Coronary artery (tissue), 2 donors: ENCODE measurements around the gene TFAP2B.

Source experiments
- DNase-seq: peaks from one replicate; pipeline ENCODE4 v3.0.0-alpha.2; 2017; ENCODE audit warnings: low spot score
- H3K27ac ChIP-seq, 2 donors: fragments of 200-600 bp; sonication (generic); one replicate each; pipeline ENCODE4 v1.5.1; 2016 to 2019
- H3K4me3 ChIP-seq: fragments of 200-600 bp; sonication (generic); 2 replicates; pipeline ENCODE4 v1.5.1; 2016; ENCODE audit warnings: mild to moderate bottlenecking, moderate library complexity
- CTCF ChIP-seq: fragments of 200-600 bp; sonication (generic); IDR thresholded peaks from one replicate; pipeline ENCODE4 v1.5.1; 2019; ENCODE audit warnings: antibody characterized with exemption

The TFAP2B gene

GRCh38 chr6:50889497-50889896 is 70.8 kb downstream of the TFAP2B start:
- no peak for TF ChIP-seq CTCF
- DNase-seq = no peak
- Histone ChIP-seq H3K4me3 (no peak overlapping the region), H3K27ac (no peak overlapping the region)

- Histone ChIP-seq H3K4me3 (no peak overlapping the region), H3K27ac (no peak overlapping the region)
- TF ChIP-seq CTCF = no peak
- DNase-seq = no peak
Measured at GRCh38 chr6:50889935-50890334, 71.3 kb downstream of the TFAP2B start.

- no peak overlapping the region for H3K4me3 ChIP-seq
- DNase-seq = no peak
- no peak for TF ChIP-seq CTCF
- no peak overlapping the region for H3K27ac ChIP-seq
Measured at GRCh38 chr6:50890579-50890978, 71.9 kb downstream of the TFAP2B start.

DNA sequence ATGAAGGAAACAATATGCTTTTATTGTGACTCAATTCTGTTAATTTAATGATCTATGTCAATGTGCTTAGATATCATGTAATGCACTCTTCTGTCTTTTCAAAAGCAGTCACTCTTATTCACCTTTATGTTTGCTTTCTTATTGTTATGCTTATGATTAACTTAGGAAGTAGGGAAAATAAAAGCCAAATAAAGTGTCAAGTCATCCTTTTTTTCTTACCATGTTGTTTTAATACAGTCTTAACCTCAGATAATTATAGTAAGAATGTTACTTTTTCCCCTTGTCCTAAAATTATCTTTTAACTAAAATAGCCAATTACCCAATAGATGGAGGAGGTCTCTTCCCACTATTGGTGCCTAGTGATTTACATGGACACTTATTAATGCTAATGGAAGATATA is 72.6 kb downstream of the TFAP2B start:
- TF ChIP-seq CTCF = no peak
- DNase-seq = no peak
- H3K4me3 ChIP-seq = no peak overlapping the region
- no peak overlapping the region for H3K27ac ChIP-seq
